Nucleus accumbens (tissue), 56 donors: ENCODE measurements around the gene TRIM44.

ENCODE experiments used
- DNase-seq, 56 donors: peaks; one replicate each; lab custom pipeline; 2025; lab: John Stamatoyannopoulos, UW

The TRIM44 gene

DNA sequence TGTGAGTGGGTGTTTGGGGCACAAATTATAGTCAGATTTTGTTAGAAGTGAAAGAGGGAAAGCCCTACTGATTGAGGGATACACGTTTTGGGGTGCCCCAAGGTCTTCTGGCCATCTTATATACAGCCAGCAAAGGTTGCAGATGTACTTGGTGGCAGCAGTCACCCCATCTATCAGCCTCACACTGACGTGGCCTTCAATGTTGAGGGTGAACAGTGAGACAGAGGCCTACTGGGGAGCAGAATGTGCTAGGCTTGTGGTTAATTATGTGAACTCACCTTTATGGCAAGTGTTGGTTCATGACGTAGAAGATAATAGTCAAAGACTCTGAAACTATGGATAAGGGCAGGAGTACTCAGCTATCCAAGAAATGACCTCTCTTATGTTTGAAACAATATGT is 121.2 kb downstream of the TRIM44 start:
- no peak for DNase-seq

DNA sequence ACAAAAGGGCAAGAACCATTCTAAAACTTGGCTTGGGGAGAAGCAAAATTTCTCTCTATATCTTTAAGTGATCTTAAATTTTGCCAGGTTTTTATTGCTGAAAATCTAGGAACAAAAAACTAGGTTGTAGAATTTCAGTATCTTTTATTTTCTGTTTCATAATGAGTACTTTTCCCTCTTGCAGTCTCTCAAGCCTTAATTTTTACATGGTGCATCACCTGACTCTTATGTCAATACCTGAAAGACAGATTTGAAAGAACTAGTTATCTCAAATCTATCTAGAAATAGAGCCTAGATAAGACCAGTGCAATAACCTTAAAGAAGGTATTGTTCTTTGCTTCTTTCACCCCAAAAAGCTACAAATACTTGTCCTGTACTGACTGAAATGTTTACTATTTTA is 122.1 kb downstream of the TRIM44 start:
- no peak for DNase-seq

DNA sequence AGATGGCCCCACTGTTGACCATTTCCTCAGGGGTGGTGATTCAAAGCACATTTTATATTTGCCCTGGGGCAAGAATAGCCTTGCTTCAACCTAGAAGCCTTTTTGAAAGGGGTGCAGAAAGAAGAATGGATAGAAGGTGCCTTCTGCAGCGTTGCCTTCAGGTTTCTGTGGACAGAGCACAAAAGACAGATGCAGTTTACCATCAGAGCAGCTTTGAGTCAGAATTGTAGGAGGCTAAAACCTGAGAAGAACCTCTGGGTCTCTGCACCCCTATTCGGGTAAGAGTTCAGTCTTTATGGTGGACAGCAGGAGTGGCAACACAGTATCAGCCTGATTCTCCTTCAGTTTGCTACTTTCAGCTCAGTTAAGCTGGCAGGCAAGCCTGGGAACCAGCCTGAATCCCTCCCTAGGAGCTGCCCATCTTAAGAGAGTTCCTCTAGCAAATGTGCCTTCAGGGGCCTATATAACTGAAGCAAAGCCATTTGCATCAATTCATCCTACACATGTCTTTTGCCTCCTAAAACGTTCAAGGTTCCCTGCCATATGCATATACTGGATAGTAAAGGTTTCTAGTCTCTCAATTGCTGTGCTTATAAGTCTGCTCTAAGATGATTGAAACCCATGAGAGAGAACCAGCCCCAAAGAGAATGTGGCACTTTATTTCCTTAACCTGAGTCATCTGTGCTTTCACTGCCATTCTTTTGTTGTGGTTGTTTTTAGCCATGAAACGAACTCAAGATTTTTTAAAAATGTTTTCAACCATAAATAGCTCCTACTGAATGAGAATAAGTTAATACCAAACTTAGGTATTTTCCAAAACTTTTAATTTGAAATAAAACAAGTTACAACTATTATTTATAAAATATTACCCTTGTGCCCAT is 123.0 kb downstream of the TRIM44 start:
- no peak for DNase-seq

DNA sequence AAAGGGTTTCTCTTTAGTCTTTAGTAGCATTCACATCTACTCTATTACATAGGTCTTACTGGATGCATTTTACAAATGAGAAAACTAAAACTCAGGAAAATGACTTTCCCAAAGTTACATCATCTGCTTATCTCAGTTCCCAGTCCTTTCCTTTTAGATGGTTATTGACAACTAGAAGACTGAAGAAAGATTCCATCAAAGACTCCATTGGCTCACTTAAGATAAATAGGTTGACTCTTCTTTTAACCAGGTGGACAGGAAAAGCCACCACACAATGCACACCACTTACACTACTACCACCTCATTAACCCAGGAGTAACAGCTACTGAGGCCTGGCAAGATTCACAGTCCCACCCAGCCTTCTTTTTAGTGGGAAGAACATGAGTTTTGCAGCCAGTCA is 123.6 kb downstream of the TRIM44 start:
- DNase-seq = no peak

DNA sequence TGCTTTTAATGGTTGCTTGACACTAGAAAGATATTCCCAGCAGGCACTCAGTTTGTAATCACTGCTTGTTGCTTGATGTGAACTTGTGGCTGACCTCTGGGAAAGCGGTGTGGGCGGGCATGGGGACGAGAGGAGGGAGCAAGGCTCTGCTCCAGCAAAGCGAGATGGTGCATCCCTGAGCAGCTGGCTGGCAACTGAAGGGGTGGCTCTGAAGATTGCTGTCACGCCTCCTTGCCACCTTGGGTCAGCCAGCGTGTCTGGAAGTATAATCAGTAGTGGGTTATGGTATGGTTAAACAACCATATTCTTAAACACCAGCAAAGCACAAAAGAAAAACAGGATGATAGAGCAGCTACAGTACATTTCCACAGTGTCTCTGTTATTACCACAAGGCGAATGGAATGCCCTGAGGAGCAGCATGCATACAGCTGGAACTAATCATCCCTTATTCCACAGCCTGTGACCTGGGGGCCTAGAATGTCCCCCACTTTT is 124.5 kb downstream of the TRIM44 start:
- peak in 1 of 56 donors; percentile 7 for DNase-seq

DNA sequence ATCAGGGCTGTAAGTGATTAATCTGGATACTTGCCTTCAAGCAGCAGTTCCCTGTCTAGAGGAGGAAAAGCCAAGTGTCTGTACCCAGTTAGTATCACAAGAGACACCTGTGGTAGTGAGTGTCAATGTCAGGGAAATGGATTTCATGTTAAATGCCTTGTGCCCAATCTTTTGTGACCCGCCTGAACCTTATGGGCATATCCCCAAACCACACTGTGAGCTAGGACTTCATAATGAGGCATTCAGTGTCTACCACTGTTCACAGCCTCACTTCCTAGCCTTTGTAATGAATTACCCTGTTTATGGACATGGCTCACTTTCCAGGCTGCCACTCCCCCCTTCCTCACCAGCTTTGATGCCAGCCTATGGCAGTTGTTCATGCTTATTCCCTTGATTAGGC is 125.1 kb downstream of the TRIM44 start:
- DNase-seq = peak in 7 of 56 donors; percentile 3 to 16 (median 9)

DNA sequence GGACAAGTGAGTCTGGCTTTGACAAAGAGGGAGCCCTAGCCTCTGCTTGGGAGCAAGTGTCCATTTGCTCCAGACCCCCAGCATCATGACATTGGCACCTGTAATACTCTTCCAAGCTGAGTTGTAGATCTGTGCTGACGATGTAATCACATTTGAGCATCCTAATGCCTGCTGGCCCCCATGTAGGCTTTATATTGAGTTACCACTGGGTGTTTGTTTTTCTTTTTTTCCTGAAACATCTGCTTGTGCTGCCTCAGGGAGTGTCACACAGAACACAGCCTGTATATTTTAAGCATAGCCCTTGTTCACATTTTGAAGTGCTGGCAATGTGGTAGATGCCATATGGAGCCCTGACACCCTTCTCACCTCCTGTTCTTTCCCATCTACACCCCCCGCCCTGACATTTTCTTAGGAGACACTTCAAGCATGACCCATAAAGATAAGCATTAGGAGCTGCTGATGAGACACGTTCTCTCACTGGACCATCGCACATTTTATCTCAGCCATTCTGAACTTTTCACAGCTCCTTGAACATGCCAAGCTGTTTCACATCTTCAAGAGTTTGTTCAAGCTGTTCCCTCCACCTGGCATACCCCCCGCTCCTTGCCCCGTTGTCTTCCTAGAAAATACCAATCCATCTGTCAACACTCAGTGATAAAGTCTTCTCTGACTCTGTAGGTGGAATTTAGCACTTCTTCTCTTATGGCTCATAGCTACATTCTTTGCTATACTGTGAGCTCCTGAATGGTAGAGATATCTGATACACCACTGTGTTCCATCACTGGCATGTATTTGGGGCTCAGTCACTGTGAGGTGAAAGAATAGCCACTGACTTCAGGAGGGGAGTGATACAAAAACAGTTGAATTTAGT is 128.7 kb downstream of the TRIM44 start:
- no peak for DNase-seq

DNA sequence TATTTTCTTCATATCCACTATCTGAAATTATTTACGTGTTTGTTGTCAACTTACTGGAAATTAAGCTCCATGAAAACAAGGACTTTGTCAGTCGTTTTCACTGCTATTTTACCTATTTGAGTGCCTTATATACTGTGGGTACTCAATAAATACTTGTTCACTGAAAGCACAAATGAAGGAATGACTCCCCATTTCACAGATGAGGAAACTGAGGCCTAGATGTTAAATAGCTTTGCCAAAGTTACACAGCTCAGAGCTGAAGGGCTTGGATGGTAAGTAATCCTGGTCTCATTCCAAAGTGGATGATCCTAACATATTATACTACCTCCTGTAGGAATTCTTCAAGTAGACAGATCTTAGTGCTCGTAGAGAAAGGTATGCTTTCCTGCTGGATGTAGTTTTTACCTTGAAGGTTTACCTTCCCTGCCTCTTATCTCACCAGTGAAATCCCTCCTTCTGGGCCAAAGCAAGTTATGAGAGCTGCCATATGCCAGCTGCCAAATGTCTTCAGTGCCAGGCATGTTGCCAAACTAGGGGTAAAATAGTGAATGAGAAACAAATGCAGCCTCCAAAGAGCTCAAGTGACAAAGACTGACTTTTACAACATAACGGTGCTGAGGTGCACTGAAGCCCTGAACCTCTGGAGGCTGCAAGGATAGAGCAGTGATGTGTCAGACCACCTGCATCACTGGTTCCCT is 129.7 kb downstream of the TRIM44 start:
- DNase-seq = no peak

DNA sequence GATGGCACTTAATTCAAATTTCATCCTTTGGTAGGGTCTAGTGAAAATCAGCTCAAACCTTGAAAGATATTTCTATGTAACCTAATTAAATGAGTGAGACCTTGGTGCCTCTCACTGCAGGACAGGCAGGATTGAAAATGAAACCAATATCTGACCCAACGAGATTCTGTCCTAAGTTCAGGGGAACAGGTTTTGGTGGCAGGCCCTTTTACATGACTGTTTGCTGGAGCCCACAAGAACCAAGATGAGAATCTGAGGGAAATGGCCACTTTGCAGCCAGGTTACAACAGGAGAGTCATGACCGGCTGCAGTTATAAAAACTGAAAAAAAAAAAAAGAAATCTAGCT is 130.2 kb downstream of the TRIM44 start:
- DNase-seq = no peak

DNA sequence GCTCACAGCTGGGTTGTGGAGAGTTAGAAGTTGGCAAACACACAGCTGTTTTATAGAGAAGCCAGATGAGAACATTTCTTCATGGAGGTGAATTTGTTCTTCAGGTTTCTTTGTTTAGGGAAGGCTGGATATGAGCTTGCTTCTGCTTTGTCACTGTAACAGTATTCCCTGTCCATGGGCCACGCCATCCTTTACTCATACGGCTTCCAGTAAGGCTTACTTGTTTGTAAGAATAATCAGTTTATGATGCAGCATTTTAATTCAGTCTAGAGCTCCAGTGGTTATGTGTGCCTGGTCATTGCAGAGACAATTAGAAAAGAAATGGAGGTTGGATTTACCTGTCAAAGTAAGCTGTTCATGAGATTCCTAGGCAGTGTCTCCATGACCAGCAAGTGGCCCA is 131.8 kb downstream of the TRIM44 start:
- no peak for DNase-seq

DNA sequence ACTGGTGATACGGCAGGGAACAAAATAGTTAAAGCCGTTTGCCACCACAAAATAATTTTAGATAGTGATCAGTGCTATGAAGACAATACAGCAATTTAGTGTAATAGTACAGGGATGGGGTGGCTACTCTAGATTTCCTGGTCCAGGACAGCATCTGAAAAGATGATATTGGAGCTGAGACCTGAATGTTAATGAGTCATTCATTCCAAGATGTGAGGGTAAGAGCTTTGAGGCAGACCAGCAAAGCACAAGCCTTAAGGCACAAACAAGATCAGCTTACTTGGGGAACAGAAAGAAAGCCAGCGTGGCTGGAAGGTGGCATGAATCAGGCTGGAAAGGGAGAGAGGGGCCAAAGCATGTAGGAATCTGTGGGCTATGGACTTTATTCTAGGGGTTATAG is 132.3 kb downstream of the TRIM44 start:
- DNase-seq = no peak

DNA sequence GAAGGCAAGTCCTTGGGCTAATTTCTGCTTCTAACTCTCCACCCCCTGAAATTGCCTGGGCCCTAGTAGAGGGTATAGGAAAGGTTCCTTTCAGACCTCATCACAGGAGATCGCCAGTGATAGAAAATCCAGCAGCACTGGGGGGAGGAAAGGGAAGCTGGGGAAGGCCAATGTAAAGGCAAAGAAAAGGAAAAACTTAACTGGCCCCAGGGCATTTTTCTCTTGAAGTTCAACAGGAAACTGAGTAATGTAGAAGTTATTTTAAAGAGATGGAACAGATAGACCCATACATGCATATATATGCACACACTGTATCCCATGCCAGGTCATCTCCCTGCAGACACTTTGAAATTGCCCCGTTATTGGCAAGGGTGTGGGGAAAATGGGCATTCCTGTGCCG is 134.0 kb downstream of the TRIM44 start:
- no peak for DNase-seq

DNA sequence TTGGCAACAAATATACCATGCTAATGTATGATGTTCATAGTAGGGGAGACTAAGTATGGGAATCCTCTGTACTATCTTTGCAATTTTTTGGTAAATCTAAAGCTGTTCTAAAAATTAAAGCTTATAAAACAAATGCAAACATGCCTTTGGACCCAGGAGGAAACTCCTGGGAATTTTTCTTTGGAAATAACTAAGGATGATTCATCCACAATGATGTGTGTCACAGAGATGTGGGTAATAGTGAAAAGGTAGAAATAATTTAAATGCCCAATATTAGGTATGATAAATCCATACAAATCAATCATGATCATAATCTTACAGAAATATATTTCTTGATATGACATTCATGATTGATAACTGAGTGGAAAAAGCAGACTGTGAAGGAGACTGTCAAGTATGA is 135.8 kb downstream of the TRIM44 start:
- DNase-seq = no peak

DNA sequence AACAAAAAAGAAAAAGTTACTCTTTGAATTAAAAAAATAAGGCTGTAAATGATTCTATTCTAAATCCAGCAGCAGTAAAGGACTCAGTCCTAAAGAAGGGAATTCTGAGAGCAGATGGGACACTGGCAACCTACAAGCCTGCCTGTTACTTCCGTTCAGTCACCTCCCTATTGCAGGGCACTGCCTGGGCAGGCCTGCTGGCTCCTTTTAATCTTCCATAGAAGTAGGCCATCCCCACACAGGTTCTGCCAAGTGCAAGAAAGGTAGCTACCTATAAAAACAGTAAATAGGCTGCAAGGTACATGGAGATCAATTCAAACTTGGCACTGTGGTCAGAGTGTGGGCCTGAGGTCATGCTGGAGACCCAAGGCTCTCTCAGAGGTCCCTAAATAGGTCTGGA is 136.4 kb downstream of the TRIM44 start:
- no peak for DNase-seq

DNA sequence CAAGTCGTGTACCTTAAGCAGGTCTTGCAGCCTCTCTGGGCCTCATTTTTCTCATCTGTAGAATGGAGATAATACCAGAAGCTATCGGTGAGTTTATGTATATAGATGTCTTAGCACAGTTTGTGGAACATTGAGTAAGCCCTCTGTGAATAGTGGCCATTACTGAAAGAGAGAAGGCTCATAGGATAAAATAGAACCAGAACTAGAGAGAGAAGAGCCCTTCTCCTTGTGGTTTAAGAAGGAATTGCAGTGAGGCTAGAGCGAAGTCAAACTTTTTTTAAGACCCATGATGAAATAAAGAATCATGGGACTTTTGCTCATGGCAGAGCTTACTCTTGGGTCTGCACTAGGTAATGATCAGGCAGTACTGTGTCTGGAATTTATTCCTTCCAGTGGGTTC is 137.1 kb downstream of the TRIM44 start:
- no peak for DNase-seq

DNA sequence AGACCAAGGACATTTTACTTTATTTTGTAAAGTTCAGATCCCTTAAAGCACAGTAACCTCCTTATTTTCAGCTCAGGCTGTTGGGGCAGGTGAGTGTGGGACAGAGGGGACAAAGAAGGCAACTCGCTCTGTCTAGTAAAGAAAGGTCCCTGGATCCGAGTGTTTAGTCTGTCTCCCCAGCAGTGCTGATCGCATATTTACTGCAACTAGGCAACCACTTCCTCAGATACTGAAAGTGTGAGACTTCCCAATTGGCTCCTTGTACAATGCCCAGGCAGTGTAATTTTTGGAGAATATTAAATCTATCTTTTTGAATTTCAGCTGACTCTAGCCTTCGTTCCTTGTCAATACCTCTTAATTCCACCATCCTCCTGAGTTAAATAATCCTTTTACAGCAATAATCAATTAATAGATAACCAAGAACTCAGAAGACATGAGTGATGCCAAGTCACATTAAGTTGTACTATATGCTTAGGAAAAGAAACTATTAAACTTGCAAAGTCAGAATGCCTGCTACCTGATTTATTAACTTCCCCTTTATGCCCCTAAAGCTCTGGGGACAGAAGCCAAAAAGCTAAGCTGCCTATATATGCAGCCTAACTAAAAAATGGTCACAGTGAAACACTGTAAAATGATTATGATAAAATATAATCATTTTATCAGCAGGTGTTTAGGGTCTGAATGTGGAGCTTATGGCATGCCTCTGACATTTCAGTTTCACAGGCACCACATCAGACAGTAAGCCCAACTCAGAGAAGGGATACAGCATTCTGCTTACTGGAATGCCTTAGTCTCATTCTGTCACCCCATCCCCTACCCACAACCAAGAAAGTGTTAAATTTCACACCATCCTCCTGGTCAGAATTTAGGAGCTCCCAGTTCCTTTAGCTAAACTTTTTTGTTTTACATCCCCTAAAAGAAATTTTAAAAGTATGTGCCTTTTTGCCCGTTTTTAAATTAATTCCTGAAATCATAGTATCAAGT is 138.7 kb downstream of the TRIM44 start:
- no peak for DNase-seq

DNA sequence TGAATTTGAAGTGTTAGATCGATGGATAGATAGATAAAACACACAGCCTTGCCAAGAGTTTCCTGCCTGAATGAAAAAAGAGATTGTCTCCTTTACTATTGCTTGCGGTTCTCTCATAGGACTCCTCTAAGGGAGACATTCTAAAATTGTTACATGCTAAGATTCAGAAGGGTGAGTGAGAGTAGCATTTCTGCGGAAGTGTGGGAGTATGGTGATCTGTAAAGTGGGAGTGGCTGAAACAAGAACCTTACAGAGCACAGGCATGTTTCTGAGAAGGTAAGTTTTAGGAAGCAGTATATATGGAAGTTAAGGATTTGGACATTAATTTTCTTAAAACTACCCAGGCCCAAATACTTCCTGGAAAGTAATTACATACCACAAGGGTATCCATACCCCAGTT is 139.6 kb downstream of the TRIM44 start:
- DNase-seq = no peak

DNA sequence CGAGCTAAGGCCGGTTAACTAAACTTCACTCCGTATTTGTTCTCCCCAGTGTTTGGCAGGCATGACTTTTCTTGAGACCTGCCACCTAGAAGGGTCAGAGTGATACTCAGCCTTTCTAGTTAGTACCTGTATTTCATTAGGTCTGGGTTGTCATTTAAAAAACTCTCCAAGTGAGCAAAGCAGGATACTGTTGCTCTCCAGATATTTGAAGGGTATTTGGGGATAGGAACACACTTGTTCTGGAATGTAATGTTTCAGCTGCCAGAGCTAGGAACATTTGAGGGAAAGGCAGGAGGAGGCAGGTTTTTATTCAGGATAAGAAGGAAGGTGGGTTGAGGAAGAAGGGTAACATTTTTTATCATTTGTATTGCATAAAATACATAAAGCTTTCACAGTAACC is 140.1 kb downstream of the TRIM44 start:
- DNase-seq = no peak

DNA sequence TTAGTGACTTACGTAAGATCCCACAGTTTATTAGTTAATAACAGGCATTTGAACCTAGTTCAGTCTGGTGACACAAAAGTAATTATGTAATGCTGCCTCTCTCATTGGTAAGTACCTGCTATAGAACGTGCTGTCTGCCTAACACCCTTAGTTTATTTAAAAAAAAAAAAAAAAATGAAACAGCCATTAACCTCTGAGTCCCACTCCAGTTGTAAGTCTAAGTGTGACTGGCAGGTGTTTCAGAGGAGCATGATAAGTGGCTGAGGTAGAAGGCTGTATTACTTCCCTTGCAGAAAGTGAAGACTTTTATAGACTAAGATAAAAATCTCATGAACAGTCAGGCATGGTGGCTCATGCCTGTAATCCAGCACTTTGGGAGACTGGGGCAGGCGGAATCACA is 140.5 kb downstream of the TRIM44 start:
- DNase-seq = no peak
